ENCODE data around the gene GSK3B. TPM values are rescaled to one million over a fixed set of nuclear protein-coding genes. Genes with fewer than 3 reads are reported as not detected.

Gene GSK3B
- polyA plus RNA-seq, 3 donors = 16.2 to 20.6 (median 20.5) TPM

GRCh38 chr3:119829420-119829819, 264.8 kb downstream of the GSK3B start:
- 100% methylated on average over 2 of the region's 2 CpGs for WGBS (ENCODE audit: insufficient coverage)
- H3K9ac ChIP-seq (ENCODE audit: insufficient read depth, low read length, poor library complexity, severe bottlenecking) = no peak overlapping the region
- H3K36me3 ChIP-seq (replicated peaks in 1 of 2; ENCODE audit: control insufficient read depth in 1 of 2, insufficient read depth in 2 of 2, low read length in 2 of 2) = peaks cover 16 to 29% of the 10 kb centered on the region in 2 donors
- H4K20me1 ChIP-seq (ENCODE audit: insufficient read depth, low read length) = peaks cover 42% of the 10 kb centered on the region
- no peaks in the 10 kb centered on the region for H3K4me1 ChIP-seq (ENCODE audit: control insufficient read depth in 1 of 2, insufficient read depth in 2 of 2, low read length in 2 of 2)
- H3K27me3 ChIP-seq (ENCODE audit: control insufficient read depth in 2 of 2, insufficient read depth in 2 of 2, low read length in 2 of 2) = no peaks in the 10 kb centered on the region
- no peaks in the 10 kb centered on the region for H3K27me3 Mint-ChIP-seq (ENCODE audit: low read depth in 3 of 3)
- no peak overlapping the region for H3K27ac Mint-ChIP-seq
- TF ChIP-seq CTCF (IDR thresholded peaks at IDR 0.05) = no peak
- intact Hi-C loops (cut with micrococcal nuclease) = no loop called here
- H3K4me3 Mint-ChIP-seq = no peak overlapping the region
- H3K27ac ChIP-seq (ENCODE audit: low read depth in 1 of 2, low read length in 2 of 2) = no peak overlapping the region
- no peaks in the 10 kb centered on the region for H3K9me3 Mint-ChIP-seq
- no peaks in the 10 kb centered on the region for H3K79me2 ChIP-seq (ENCODE audit: insufficient read depth, low read length)
- no peak overlapping the region for H3K4me2 ChIP-seq (replicated peaks; ENCODE audit: extremely low read depth, low read length, poor library complexity, severe bottlenecking)
- no peak overlapping the region for H3K4me3 ChIP-seq (replicated peaks in 1 of 3; ENCODE audit: low read depth in 2 of 3, low read length in 3 of 3)
- peaks cover 40 to 41% of the 10 kb centered on the region in 2 donors for H3K36me3 Mint-ChIP-seq
- no peak overlapping the region for H2AFZ ChIP-seq (ENCODE audit: insufficient read depth, low read depth, low read length, poor library complexity, severe bottlenecking)
- H3K9me3 ChIP-seq (replicated peaks in 1 of 2; ENCODE audit: control insufficient read depth in 1 of 2, insufficient read depth in 1 of 2, low read length in 2 of 2) = no peaks in the 10 kb centered on the region
- DNase-seq = no peak
- no peaks in the 10 kb centered on the region for H3K4me1 Mint-ChIP-seq

GRCh38 chr3:119826711-119827608, 267.3 kb downstream of the GSK3B start:
- H4K20me1 ChIP-seq (ENCODE audit: insufficient read depth, low read length) = peaks cover 28% of the 10 kb centered on the region
- peaks cover 14 to 29% of the 10 kb centered on the region in 2 donors for H3K36me3 ChIP-seq (replicated peaks in 1 of 2; ENCODE audit: control insufficient read depth in 1 of 2, insufficient read depth in 2 of 2, low read length in 2 of 2)
- no peaks in the 10 kb centered on the region for H3K4me1 ChIP-seq (ENCODE audit: control insufficient read depth in 1 of 2, insufficient read depth in 2 of 2, low read length in 2 of 2)
- no peak overlapping the region for H3K4me2 ChIP-seq (replicated peaks; ENCODE audit: extremely low read depth, low read length, poor library complexity, severe bottlenecking)
- H3K9me3 ChIP-seq (replicated peaks in 1 of 2; ENCODE audit: control insufficient read depth in 1 of 2, insufficient read depth in 1 of 2, low read length in 2 of 2) = no peaks in the 10 kb centered on the region
- H3K27ac Mint-ChIP-seq = no peak overlapping the region
- H3K36me3 Mint-ChIP-seq = peaks cover 37% of the 10 kb centered on the region in 2 donors
- DNase-seq = no peak
- no peaks in the 10 kb centered on the region for H3K79me2 ChIP-seq (ENCODE audit: insufficient read depth, low read length)
- intact Hi-C loops (cut with micrococcal nuclease) = no loop called here
- no peak overlapping the region for H2AFZ ChIP-seq (ENCODE audit: insufficient read depth, low read depth, low read length, poor library complexity, severe bottlenecking)
- no peak overlapping the region for H3K9ac ChIP-seq (ENCODE audit: insufficient read depth, low read length, poor library complexity, severe bottlenecking)
- no peak overlapping the region for H3K4me3 ChIP-seq (replicated peaks in 1 of 3; ENCODE audit: low read depth in 2 of 3, low read length in 3 of 3)
- TF ChIP-seq CTCF (IDR thresholded peaks at IDR 0.05) = no peak
- H3K27me3 ChIP-seq (ENCODE audit: control insufficient read depth in 2 of 2, insufficient read depth in 2 of 2, low read length in 2 of 2) = no peaks in the 10 kb centered on the region
- H3K4me1 Mint-ChIP-seq = no peaks in the 10 kb centered on the region
- 100% methylated on average over 3 of the region's 7 CpGs for WGBS (ENCODE audit: insufficient coverage)
- H3K4me3 Mint-ChIP-seq = no peak overlapping the region
- H3K27me3 Mint-ChIP-seq (ENCODE audit: low read depth in 3 of 3) = no peaks in the 10 kb centered on the region
- no peaks in the 10 kb centered on the region for H3K9me3 Mint-ChIP-seq
- H3K27ac ChIP-seq (ENCODE audit: low read depth in 1 of 2, low read length in 2 of 2) = no peak overlapping the region

Data from CD14-positive monocyte (primary cell).